Psoas muscle (tissue), 8 donors: ENCODE results near the gene TBX2. TPM values are rescaled to one million over a fixed set of nuclear protein-coding genes. Genes with fewer than 3 reads are reported as not detected.
"Not testable (repeated sequence)": the region's sequence is repeated elsewhere in the genome, so short reads cannot be mapped to it uniquely, and the experiment has no call there.

ENCODE experiments used
- ATAC-seq, 4 donors: fragments of 200-7000 bp; cut with Tn5 transposase; one replicate each; pipeline ENCODE4 v1.9.1; 2020; ENCODE audit warnings: moderate library complexity in 3 of 4, mild to moderate bottlenecking in 2 of 4
- DNase-seq, 2 donors: peaks; one replicate each; pipeline ENCODE4 v3.0.0-alpha.2; 2020
- H3K27ac ChIP-seq: fragments of 200-600 bp; one replicate; pipeline ENCODE4 v1.8.0; 2022
- H3K27me3 ChIP-seq, 3 donors: fragments of 200-600 bp in 1 of 3; one replicate each; pipeline versions ENCODE4 v1.6.1 to v1.8.0; 2013 to 2022; ENCODE audit warnings: low read length in 2 of 3, mild to moderate bottlenecking in 2 of 3, moderate library complexity in 1 of 3; ENCODE audit not compliant: insufficient read depth in 3 of 3
- H3K36me3 ChIP-seq, 2 donors: fragments of 200-600 bp in 1 of 2; one replicate each; pipeline versions ENCODE4 v1.6.1 to v1.8.0; 2013 to 2022; ENCODE audit warnings: low read depth in 1 of 2, mild to moderate bottlenecking in 1 of 2, moderate library complexity in 1 of 2; ENCODE audit not compliant: insufficient read depth in 1 of 2
- H3K4me1 ChIP-seq: fragments of 200-600 bp; one replicate; pipeline ENCODE4 v1.8.0; 2022
- H3K4me3 ChIP-seq: fragments of 200-600 bp; one replicate; pipeline ENCODE4 v1.8.0; 2022; ENCODE audit warnings: mild to moderate bottlenecking
- H3K9me3 ChIP-seq: fragments of 200-600 bp; one replicate; pipeline ENCODE4 v1.8.0; 2022
- CTCF ChIP-seq: fragments of 200-600 bp; IDR thresholded peaks from one replicate; pipeline ENCODE4 v1.8.0; 2022; ENCODE audit warnings: antibody characterized with exemption
- WGBS, 3 donors: extraction: QIAGEN DNeasy Blood & Tissue Kit; methylation state at CpG; one replicate each; pipeline versions ENCODE4 v1.1.6 to v1.1.7; 2013; 5-methylcytosine and 5-hydroxymethylcytosine counted together
- intact Hi-C, 2 donors: fragments of 100-400 bp; cut with DNase I; formaldehyde crosslinking; loops; one replicate each; pipeline versions ENCODE4 v1.11.0 to v1.14.2; 2022
- polyA plus RNA-seq, 3 donors: library from polyadenylated mRNA; stranded (reverse); fragments of 200-250 nt; gene quantifications; one replicate each; pipeline ENCODE4 v1.2.3, GENCODE V29; 2013
- total RNA-seq, 4 donors: library from RNA; stranded (reverse); fragmentation: NEBNext Ultra II Directional in 2 of 4; extraction: Animal tissue kit (Norgen Biotek cat#: 25700) in 2 of 4; gene quantifications; one replicate each; pipeline versions ENCODE4 v1.2.1 to v1.2.4, GENCODE V29; 2021 to 2023
- donor health status: healthy with polysubstance abuse.
- donor health status: DM: no; HTN: no; CAD: no; lungs with moderate emphysema.
- donor health status: Bipolar disorder and iron deficiency.
- donor health status: healthy.
- donor health status: DM: yes; HTN: yes; CAD: no.
- donor health status: DM: no; HTN: no; CAD: no.
- donor health status: DM: no; HTN: no; CAD: no.
- donor health status: DM: yes; HTN: yes; CAD: no.

Gene TBX2
- total and polyA plus RNA-seq, 7 donors = 3.5 to 8.7 (median 6.3) TPM

- intact Hi-C loops = no loop called here
- no peak for ATAC-seq
- no peak for DNase-seq
- H3K27me3 ChIP-seq = peaks cover 0 to 12% (median 2%) of the 10 kb centered on the region in 3 donors
- H3K36me3 ChIP-seq = no peaks in the 10 kb centered on the region
- peaks cover 13% of the 10 kb centered on the region for H3K9me3 ChIP-seq
- H3K27ac ChIP-seq = no peak overlapping the region
- no peaks in the 10 kb centered on the region for H3K4me1 ChIP-seq
- H3K4me3 ChIP-seq = no peak overlapping the region
- TF ChIP-seq CTCF = no peak
These were observed 36.6 kb downstream of the TBX2 start for GRCh38 chr17:61436273-61436672.

- ATAC-seq = no peak
- no peak overlapping the region for H3K4me3 ChIP-seq
- H3K36me3 ChIP-seq = no peaks in the 10 kb centered on the region
- no peak for DNase-seq
- peaks cover 13% of the 10 kb centered on the region for H3K9me3 ChIP-seq
- intact Hi-C loops = no loop called here
- TF ChIP-seq CTCF = no peak
- H3K4me1 ChIP-seq = no peaks in the 10 kb centered on the region
- no peak overlapping the region for H3K27ac ChIP-seq
- H3K27me3 ChIP-seq = peaks cover 0 to 12% (median 2%) of the 10 kb centered on the region in 3 donors
These were observed 37.5 kb downstream of the TBX2 start for GRCh38 chr17:61436995-61437704.

- Histone ChIP-seq H3K9me3 (peaks cover under 1% of the 10 kb centered on the region), H3K27me3 (peaks cover 0 to 25% (median 2%) of the 10 kb centered on the region in 3 donors), H3K4me1 (no peaks in the 10 kb centered on the region), H3K4me3 (no peak overlapping the region), H3K36me3 (no peaks in the 10 kb centered on the region), H3K27ac (no peak overlapping the region)
- ATAC-seq (no peak), DNase-seq (no peak)
- TF ChIP-seq CTCF = no peak
- intact Hi-C loops = no loop called here
These were observed 41.1 kb downstream of the TBX2 start for GRCh38 chr17:61440697-61441096.

- 94 to 96% (median 96%) methylated on average over 6 of the region's 6 CpGs for WGBS, 3 donors
- intact Hi-C loops, H3K9me3 ChIP-seq, H3K4me1 ChIP-seq, H3K27ac ChIP-seq, ATAC-seq, H3K4me3 ChIP-seq, DNase-seq, H3K36me3 ChIP-seq: not testable (repeated sequence)
- H3K27me3 ChIP-seq = peaks cover 0 to 25% (median 2%) of the 10 kb centered on the region in 3 donors
These were observed 41.9 kb downstream of the TBX2 start for GRCh38 chr17:61441507-61441906.

GRCh38 chr17:61442136-61442775, 42.6 kb downstream of the TBX2 start:
- intact Hi-C loops = no loop called here
- 69 to 76% (median 74%) methylated on average over 4 of the region's 4 CpGs for WGBS, 3 donors

More at GRCh38 chr17:61442136-61442775, 42.6 kb downstream of the TBX2 start:
- no peak for DNase-seq
- H3K4me1 ChIP-seq = no peaks in the 10 kb centered on the region
- no peak for TF ChIP-seq CTCF
- H3K4me3 ChIP-seq = no peak overlapping the region
- no peak overlapping the region for H3K27ac ChIP-seq
- no peaks in the 10 kb centered on the region for H3K9me3 ChIP-seq
- H3K36me3 ChIP-seq = no peaks in the 10 kb centered on the region
- no peak for ATAC-seq
- H3K27me3 ChIP-seq = peaks cover 0 to 22% (median 2%) of the 10 kb centered on the region in 3 donors
